Breast epithelium (tissue), 4 donors: Measurements from ENCODE around the gene RSBN1L. TPM values are rescaled to one million over a fixed set of nuclear protein-coding genes. Genes with fewer than 3 reads are reported as not detected.

ENCODE experiments used
- DNase-seq, 2 donors: peaks; one replicate each; pipeline ENCODE4 v3.0.0-alpha.2; 2019; ENCODE audit warnings: low spot score in 2 of 2
- H3K27ac ChIP-seq, 2 donors: fragments of 200-600 bp; sonication (generic) in 1 of 2; one replicate each; pipeline ENCODE4 v1.5.1; 2016 to 2019; ENCODE audit warnings: mild to moderate bottlenecking in 1 of 2
- H3K27me3 ChIP-seq, 2 donors: fragments of 200-600 bp; sonication (generic) in 1 of 2; one replicate each; pipeline versions ENCODE4 v1.5.1 to v1.6.0; 2017 to 2019; ENCODE audit warnings: control low read depth in 1 of 2, mild to moderate bottlenecking in 1 of 2
- H3K36me3 ChIP-seq: fragments of 200-600 bp; one replicate; pipeline ENCODE4 v1.5.1; 2019
- H3K4me1 ChIP-seq, 2 donors: fragments of 200-600 bp; sonication (generic); one replicate each; pipeline ENCODE4 v1.5.1; 2016 to 2019; ENCODE audit warnings: control low read depth in 1 of 2
- H3K4me3 ChIP-seq, 3 donors: fragments of 200-600 bp; sonication (generic); 1 replicate in 2 of 3; 2 replicates in 1 of 3; pipeline ENCODE4 v1.5.1; 2016 to 2019; ENCODE audit warnings: mild to moderate bottlenecking in 3 of 3, moderate library complexity in 2 of 3
- H3K9me3 ChIP-seq, 2 donors: fragments of 200-600 bp; sonication (generic) in 1 of 2; one replicate each; pipeline ENCODE4 v1.5.1; 2016 to 2019; ENCODE audit warnings: control low read depth in 1 of 2
- POLR2A ChIP-seq: fragments of 450-650 bp; IDR thresholded peaks from one replicate; pipeline ENCODE4 v1.6.1; 2016; ENCODE audit warnings: antibody characterized with exemption, mild to moderate bottlenecking, moderate library complexity
- POLR2AphosphoS5 ChIP-seq, 3 donors: sonication (generic); formaldehyde crosslinking; IDR thresholded peaks; one replicate each; pipeline ENCODE4 v1.6.1; 2017; ENCODE audit warnings: antibody characterized with exemption in 3 of 3
- intact Hi-C: fragments of 100-400 bp; cut with DNase I; formaldehyde crosslinking; loops from one replicate; pipeline ENCODE4 v1.15.1; 2023; ENCODE audit warnings: low total_unique reads
- total RNA-seq, 3 donors: library from RNA; depleted of rRNA; stranded (reverse); fragments of >200 nt; gene quantifications; one replicate each; pipeline ENCODE4 v1.1.0, GENCODE V29; 2016
- TF ChIP-seq, protein P1 (sequence below), 3 donors: fragments of 450-650 bp; IDR thresholded peaks; one replicate each; pipeline ENCODE4 v1.5.1; 2016 to 2017; ENCODE audit warnings: antibody characterized with exemption in 3 of 3, mild to moderate bottlenecking in 3 of 3, moderate library complexity in 3 of 3

RSBN1L gene
- total RNA-seq, 3 donors from 2014 or later, result 13.9 to 34.5 (median 29.8) TPM

DNA sequence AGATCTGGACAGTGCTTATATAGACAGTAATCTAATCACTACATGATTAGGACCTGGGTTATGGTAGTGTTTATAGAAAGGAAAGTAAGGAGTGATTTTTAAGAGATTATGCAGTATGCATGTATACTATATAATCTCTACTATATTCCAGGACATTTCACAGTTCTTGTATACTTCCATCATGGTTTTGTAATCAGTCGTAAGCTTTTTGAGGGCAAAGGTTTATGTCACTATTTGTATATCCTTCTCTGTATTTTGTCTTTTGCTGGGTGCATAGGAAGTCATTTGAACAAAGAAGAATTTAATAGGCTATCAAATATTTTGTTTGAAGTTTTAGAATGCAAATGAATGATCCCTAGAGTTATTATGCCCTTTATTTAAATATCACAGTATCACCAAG, 39.2 kb downstream of the RSBN1L start:
- TF ChIP-seq, protein P1, sequence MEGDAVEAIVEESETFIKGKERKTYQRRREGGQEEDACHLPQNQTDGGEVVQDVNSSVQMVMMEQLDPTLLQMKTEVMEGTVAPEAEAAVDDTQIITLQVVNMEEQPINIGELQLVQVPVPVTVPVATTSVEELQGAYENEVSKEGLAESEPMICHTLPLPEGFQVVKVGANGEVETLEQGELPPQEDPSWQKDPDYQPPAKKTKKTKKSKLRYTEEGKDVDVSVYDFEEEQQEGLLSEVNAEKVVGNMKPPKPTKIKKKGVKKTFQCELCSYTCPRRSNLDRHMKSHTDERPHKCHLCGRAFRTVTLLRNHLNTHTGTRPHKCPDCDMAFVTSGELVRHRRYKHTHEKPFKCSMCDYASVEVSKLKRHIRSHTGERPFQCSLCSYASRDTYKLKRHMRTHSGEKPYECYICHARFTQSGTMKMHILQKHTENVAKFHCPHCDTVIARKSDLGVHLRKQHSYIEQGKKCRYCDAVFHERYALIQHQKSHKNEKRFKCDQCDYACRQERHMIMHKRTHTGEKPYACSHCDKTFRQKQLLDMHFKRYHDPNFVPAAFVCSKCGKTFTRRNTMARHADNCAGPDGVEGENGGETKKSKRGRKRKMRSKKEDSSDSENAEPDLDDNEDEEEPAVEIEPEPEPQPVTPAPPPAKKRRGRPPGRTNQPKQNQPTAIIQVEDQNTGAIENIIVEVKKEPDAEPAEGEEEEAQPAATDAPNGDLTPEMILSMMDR (IDR thresholded peaks at IDR 0.05), result no peak
- no peak for TF ChIP-seq POLR2AphosphoS5 (IDR thresholded peaks at IDR 0.05)
- TF ChIP-seq POLR2A, result no peak
- H3K9me3 ChIP-seq, result no peaks in the 10 kb centered on the region
- no peaks in the 10 kb centered on the region for H3K27me3 ChIP-seq
- no peak for DNase-seq
- H3K4me1 ChIP-seq, result no peaks in the 10 kb centered on the region
- H3K4me3 ChIP-seq, result no peak overlapping the region
- intact Hi-C loops, result no loop called here
- no peaks in the 10 kb centered on the region for H3K36me3 ChIP-seq
- no peak overlapping the region for H3K27ac ChIP-seq

DNA sequence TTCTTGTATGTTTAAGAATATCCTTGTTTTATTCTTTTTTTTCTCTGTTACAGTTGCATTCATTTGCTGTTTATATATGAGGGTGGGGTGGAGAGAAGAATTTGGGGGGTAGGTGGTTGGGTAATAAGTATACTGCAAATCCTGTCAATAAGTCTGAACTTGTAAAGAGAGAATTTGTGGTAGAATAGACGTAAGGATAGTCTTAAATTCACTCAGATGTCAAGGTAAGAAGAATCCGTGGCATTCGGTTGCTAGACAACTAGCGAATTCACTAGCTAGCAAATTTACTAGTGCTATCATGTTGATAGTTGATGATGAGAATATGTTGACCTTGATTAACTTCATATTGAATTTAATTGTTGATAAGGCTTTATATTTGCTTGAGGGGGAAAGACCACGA, 40.7 kb downstream of the RSBN1L start:
- no peaks in the 10 kb centered on the region for H3K9me3 ChIP-seq
- no peak overlapping the region for H3K4me3 ChIP-seq
- H3K36me3 ChIP-seq, result no peaks in the 10 kb centered on the region
- no peaks in the 10 kb centered on the region for H3K27me3 ChIP-seq
- no peak for DNase-seq
- intact Hi-C loops, result no loop called here
- H3K4me1 ChIP-seq, result no peaks in the 10 kb centered on the region
- no peak for TF ChIP-seq POLR2A
- no peak for TF ChIP-seq POLR2AphosphoS5 (IDR thresholded peaks at IDR 0.05)
- TF ChIP-seq, protein P1 (IDR thresholded peaks at IDR 0.05), result no peak
- H3K27ac ChIP-seq, result no peak overlapping the region

DNA sequence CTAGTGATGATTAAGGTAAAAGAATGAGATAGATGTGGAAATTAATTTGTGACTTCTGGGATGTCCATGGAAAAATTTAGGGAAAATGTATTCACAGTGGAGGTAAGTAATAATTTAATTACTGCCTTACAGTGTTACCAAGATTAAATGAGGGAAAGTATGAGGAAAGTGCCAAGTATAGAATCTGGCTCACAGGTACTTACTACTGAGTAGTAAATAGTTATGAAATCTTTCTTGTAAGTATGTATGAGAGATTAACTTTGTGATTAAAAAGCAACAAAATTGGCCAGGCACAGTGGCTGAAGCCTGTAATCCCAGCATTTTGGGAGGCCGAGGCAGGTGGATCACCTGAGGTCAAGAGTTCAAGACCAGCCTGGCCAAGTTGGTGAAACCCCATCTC, 42.1 kb downstream of the RSBN1L start:
- intact Hi-C loops, result no loop called here
- no peaks in the 10 kb centered on the region for H3K9me3 ChIP-seq

DNA sequence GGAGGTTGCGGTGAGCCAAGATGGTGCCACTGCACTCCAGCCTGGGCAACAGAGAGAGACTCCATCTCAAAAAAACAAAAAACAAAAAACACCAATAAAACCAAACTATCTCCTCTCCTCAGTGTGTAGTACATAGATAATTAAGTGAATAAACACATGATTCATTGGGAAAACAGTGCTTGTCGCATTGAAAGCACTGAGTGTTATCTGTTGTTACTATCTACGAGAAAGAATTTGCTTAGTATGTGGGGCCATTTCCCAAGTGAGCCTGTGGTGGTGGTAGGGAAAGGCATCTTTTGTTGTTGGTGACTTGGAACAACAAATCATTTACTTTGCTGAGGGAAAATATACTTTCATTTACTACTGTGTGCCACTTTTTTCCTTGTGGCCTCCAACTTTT, 42.6 kb downstream of the RSBN1L start:
- no peaks in the 10 kb centered on the region for H3K9me3 ChIP-seq
- H3K4me3 ChIP-seq, result no peak overlapping the region
- intact Hi-C loops, result no loop called here
- no peak for DNase-seq
- H3K36me3 ChIP-seq, result no peaks in the 10 kb centered on the region
- no peaks in the 10 kb centered on the region for H3K27me3 ChIP-seq
- H3K27ac ChIP-seq, result no peak overlapping the region
- TF ChIP-seq, protein P1 (IDR thresholded peaks at IDR 0.05), result no peak
- TF ChIP-seq POLR2A (no peak), POLR2AphosphoS5 (IDR thresholded peaks at IDR 0.05) (no peak)
- H3K4me1 ChIP-seq, result no peaks in the 10 kb centered on the region

More for the DNA sequence above, 42.1 kb downstream of the RSBN1L start:
- Histone ChIP-seq H3K4me1 (no peaks in the 10 kb centered on the region), H3K27me3 (no peaks in the 10 kb centered on the region), H3K4me3 (no peak overlapping the region), H3K36me3 (no peaks in the 10 kb centered on the region), H3K27ac (no peak overlapping the region)
- TF ChIP-seq, protein P1 (IDR thresholded peaks at IDR 0.05), result no peak
- TF ChIP-seq POLR2A (no peak), POLR2AphosphoS5 (IDR thresholded peaks at IDR 0.05) (no peak)
- no peak for DNase-seq

DNA sequence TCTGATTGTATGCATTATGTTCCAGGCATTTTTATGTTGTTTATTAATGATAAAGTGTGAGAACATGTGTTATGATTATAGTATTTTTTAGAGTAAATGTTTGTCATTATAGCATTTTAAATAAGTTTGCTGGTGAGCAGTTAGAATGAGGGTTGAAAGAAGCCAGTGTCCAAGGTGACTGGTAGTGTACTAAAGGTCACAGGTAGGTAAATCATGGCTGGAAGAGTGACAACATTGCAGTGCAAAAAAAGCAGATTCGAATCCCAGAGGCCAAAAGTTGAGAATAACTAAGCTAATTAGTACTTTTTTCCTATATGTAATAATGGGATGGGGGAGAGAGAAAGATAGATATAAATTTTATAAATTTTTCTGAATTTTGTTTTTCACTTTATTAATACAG, 44.0 kb downstream of the RSBN1L start:
- intact Hi-C loops, result loop anchor here (10.0 kb wide), 1 partner anchor 75 kb away; no protein-coding TSS in a partner anchor
- Histone ChIP-seq H3K27me3 (no peaks in the 10 kb centered on the region), H3K27ac (no peak overlapping the region), H3K9me3 (no peaks in the 10 kb centered on the region), H3K4me3 (no peak overlapping the region), H3K4me1 (no peaks in the 10 kb centered on the region), H3K36me3 (no peaks in the 10 kb centered on the region)
- no peak for DNase-seq
- TF ChIP-seq POLR2AphosphoS5 (IDR thresholded peaks at IDR 0.05) (no peak), POLR2A (no peak)
- TF ChIP-seq, protein P1 (IDR thresholded peaks at IDR 0.05), result no peak
